Measurements from ENCODE around the gene CD101.

GRCh38 chr1:117029685-117030084 lies 28.1 kb downstream of the CD101 start:
- TF ChIP-seq CTCF (conservative IDR thresholded peaks at IDR 0.05 in 1 of 2, IDR thresholded peaks at IDR 0.05 in 1 of 2; ENCODE audit: extremely low read depth in 1 of 2, insufficient read depth in 1 of 2, low read depth in 1 of 2, low read length in 2 of 2) (no peak), EZH2 (IDR thresholded peaks at IDR 0.05; ENCODE audit: borderline replicate concordance, low read length) (no peak)
